MM.1S (cell line): ENCODE data around the gene ACKR2.

Source experiments
- EZH2 ChIP-seq: fragments of 300-600 bp; sonication (generic); optimal IDR thresholded peaks from 2 replicates; pipeline ENCODE3; 2017; ENCODE audit warnings: low read depth, mild to moderate bottlenecking, antibody characterized with exemption, low read length, mixed read lengths
- TF ChIP-seq, protein P1 (sequence below): fragments of 300-600 bp; sonication (generic); IDR thresholded peaks from 2 replicates; pipeline ENCODE4 v1.5.1; 2016; ENCODE audit warnings: antibody characterized with exemption, low read length, mixed read lengths

DNA sequence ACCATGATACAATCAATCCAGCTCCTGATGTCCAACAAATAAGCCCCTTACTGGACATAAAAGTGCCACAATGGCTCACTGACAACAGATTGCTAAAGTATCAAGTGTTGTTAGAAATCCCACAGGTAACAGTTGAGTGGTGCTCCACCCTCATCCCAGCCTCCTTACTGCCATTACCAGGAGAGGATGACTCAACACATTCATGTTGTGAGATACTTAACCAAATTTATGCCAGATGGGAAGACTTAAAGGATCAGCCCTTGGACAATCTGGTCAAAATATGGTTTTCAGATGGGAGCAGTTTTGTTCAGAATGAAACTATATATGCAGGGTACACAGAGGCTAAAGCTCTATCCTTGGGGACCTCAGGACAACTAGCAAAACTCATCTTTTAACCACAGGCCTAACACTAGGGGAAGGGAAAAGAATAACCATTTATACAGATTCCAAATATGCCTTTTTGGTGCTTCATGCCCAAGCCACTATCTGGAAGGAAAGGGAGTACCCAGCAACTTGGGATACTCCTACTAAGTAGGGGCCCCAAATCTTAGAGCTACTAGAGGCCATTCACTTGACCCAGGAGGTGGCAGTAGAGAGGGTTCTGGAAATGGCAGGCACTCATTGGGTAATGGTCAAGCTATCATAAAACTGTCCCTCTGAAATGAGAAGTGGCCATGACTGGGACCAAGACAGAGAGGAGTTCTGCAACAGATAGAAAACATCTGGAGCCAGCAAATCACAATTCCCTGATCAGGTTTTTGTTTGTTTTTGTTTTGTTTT, 89.8 kb downstream of the ACKR2 start:
- TF ChIP-seq EZH2: no peak
- TF ChIP-seq, protein P1, sequence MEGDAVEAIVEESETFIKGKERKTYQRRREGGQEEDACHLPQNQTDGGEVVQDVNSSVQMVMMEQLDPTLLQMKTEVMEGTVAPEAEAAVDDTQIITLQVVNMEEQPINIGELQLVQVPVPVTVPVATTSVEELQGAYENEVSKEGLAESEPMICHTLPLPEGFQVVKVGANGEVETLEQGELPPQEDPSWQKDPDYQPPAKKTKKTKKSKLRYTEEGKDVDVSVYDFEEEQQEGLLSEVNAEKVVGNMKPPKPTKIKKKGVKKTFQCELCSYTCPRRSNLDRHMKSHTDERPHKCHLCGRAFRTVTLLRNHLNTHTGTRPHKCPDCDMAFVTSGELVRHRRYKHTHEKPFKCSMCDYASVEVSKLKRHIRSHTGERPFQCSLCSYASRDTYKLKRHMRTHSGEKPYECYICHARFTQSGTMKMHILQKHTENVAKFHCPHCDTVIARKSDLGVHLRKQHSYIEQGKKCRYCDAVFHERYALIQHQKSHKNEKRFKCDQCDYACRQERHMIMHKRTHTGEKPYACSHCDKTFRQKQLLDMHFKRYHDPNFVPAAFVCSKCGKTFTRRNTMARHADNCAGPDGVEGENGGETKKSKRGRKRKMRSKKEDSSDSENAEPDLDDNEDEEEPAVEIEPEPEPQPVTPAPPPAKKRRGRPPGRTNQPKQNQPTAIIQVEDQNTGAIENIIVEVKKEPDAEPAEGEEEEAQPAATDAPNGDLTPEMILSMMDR: no peak
